Osteocyte (in vitro differentiated cells): ENCODE measurements around the gene CPN2. TPM values are rescaled to one million over a fixed set of nuclear protein-coding genes. Genes with fewer than 3 reads are reported as not detected.

Experiments used
- total RNA-seq: library from RNA; stranded (reverse); gene quantifications from 2 replicates; pipeline ENCODE4 v1.2.1, GENCODE V29; 2021

CPN2 gene
- total RNA-seq, 1 donor from 2014 or later: not detected

Other genes starting within 250 kb of the CPN2 start
- gene HES1, start 215.2 kb downstream of the CPN2 start, total RNA-seq: 41.0 and 51.6 TPM in 2 replicates
- 0.18 and 0.27 TPM in 2 replicates for gene LRRC15, start 18.4 kb upstream of the CPN2 start, total RNA-seq
- 0.10 TPM in 1 of 2 replicates, not detected in the other for gene GP5, start 47.9 kb upstream of the CPN2 start, total RNA-seq
- gene ATP13A3, start 135.7 kb upstream of the CPN2 start, total RNA-seq: 59.7 and 63.1 TPM in 2 replicates